Measurements from ENCODE around the gene NRXN3.

GRCh38 chr14:78674820-78675219 is 504.6 kb downstream of the NRXN3 start:
- TF ChIP-seq CTCF (conservative IDR thresholded peaks at IDR 0.05) (no peak), EZH2 (IDR thresholded peaks at IDR 0.05; ENCODE audit: low read depth) (no peak)

All from PC-9 (cell line).